ENCODE data around the gene LYPD6B. TPM values are rescaled to one million over a fixed set of nuclear protein-coding genes. Genes with fewer than 3 reads are reported as not detected.

LYPD6B gene
- total and polyA plus RNA-seq, 2 experiments from 2014 or later = 1.7 to 3.6 TPM

DNA sequence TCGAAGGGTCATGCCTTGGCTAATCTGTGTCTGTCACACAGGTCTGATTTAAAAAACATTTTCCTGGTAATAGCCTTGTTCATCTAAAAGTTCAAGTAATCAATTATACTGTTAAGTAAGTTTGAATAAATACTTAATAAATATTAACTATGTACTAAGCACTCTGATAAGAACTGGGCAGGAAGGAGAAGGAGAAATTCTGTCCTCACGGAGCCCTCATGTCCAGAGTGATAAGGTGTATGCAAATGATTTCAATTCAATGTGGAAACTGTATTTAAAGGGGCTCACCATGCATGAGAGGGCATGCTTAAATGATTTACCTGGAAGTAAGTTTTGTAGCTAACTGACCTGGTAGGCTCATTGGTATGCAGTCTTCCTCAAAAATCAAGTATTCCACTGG, 197.9 kb downstream of the LYPD6B start:
- DNase-seq (ENCODE audit: low spot score) (no peak), ATAC-seq (no peak)
- Mint-ChIP-seq H3K36me3 (ENCODE audit: low read depth) (no peaks in the 10 kb centered on the region), H3K27ac (no peak overlapping the region), H3K4me3 (no peak overlapping the region), H3K4me1 (no peaks in the 10 kb centered on the region; the same call in 2 of the 3 replicates), H3K27me3 (ENCODE audit: insufficient read depth, low read depth, poor library complexity) (peaks cover 5% of the 10 kb centered on the region), H3K9me3 (no peaks in the 10 kb centered on the region)
- Histone ChIP-seq H3K27me3 (ENCODE audit: insufficient read depth) (no peaks in the 10 kb centered on the region), H3K79me2 (replicated peaks; ENCODE audit: insufficient read depth) (no peaks in the 10 kb centered on the region), H3K4me3 (no peak overlapping the region), H3K9me2 (ENCODE audit: insufficient read depth) (no peaks in the 10 kb centered on the region), H3K4me1 (ENCODE audit: insufficient read depth) (no peaks in the 10 kb centered on the region), H3K4me2 (no peak overlapping the region), H4K20me1 (replicated peaks; ENCODE audit: insufficient read depth) (no peaks in the 10 kb centered on the region), H3K36me3 (ENCODE audit: insufficient read depth) (no peaks in the 10 kb centered on the region), H3K27ac (ENCODE audit: low read depth) (no peak overlapping the region), H3F3A (replicated peaks; ENCODE audit: low read depth) (no peaks in the 10 kb centered on the region), H2AFZ (peak overlapping the region; percentile 44; the same call in 1 of the 2 replicates)
- TF ChIP-seq EZH2phosphoT487 (IDR thresholded peaks at IDR 0.05; ENCODE audit: unreplicated experiment) (no peak), ZNF331 (CRISPR knock-in tag; IDR thresholded peaks at IDR 0.05; ENCODE audit: low read depth) (no peak), CREB1 (CRISPR knock-in tag; IDR thresholded peaks at IDR 0.05; ENCODE audit: low read depth) (no peak), JUNB (IDR thresholded peaks at IDR 0.05; ENCODE audit: unreplicated experiment) (no peak)
- TF ChIP-seq, protein P1, sequence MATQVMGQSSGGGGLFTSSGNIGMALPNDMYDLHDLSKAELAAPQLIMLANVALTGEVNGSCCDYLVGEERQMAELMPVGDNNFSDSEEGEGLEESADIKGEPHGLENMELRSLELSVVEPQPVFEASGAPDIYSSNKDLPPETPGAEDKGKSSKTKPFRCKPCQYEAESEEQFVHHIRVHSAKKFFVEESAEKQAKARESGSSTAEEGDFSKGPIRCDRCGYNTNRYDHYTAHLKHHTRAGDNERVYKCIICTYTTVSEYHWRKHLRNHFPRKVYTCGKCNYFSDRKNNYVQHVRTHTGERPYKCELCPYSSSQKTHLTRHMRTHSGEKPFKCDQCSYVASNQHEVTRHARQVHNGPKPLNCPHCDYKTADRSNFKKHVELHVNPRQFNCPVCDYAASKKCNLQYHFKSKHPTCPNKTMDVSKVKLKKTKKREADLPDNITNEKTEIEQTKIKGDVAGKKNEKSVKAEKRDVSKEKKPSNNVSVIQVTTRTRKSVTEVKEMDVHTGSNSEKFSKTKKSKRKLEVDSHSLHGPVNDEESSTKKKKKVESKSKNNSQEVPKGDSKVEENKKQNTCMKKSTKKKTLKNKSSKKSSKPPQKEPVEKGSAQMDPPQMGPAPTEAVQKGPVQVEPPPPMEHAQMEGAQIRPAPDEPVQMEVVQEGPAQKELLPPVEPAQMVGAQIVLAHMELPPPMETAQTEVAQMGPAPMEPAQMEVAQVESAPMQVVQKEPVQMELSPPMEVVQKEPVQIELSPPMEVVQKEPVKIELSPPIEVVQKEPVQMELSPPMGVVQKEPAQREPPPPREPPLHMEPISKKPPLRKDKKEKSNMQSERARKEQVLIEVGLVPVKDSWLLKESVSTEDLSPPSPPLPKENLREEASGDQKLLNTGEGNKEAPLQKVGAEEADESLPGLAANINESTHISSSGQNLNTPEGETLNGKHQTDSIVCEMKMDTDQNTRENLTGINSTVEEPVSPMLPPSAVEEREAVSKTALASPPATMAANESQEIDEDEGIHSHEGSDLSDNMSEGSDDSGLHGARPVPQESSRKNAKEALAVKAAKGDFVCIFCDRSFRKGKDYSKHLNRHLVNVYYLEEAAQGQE (IDR thresholded peaks at IDR 0.05; ENCODE audit: unreplicated experiment) = no peak
- TF ChIP-seq, protein P2, sequence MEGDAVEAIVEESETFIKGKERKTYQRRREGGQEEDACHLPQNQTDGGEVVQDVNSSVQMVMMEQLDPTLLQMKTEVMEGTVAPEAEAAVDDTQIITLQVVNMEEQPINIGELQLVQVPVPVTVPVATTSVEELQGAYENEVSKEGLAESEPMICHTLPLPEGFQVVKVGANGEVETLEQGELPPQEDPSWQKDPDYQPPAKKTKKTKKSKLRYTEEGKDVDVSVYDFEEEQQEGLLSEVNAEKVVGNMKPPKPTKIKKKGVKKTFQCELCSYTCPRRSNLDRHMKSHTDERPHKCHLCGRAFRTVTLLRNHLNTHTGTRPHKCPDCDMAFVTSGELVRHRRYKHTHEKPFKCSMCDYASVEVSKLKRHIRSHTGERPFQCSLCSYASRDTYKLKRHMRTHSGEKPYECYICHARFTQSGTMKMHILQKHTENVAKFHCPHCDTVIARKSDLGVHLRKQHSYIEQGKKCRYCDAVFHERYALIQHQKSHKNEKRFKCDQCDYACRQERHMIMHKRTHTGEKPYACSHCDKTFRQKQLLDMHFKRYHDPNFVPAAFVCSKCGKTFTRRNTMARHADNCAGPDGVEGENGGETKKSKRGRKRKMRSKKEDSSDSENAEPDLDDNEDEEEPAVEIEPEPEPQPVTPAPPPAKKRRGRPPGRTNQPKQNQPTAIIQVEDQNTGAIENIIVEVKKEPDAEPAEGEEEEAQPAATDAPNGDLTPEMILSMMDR (conservative IDR thresholded peaks at IDR 0.05; ENCODE audit: low read depth in 2 of 2) = no peak

DNA sequence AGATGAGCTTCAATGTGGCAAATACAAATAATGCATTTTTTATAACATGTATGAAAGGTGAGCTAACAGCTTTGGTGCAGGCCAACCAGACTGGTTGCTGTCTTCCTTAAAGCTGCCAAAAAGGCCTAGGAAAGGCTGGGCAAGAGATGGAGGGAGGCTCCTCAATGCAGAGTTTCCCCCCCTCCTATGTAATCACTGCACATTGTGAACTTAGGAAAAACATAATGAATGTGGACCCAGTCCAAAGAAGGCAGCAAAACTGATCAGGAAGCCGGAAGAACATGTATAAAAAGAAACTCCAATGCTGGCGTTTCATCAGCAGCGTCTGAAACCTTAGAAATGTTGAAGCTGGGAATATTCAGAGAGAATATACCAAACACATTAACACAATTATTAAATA, 207.7 kb downstream of the LYPD6B start:
- Histone ChIP-seq H3F3A (replicated peaks; ENCODE audit: low read depth) (no peaks in the 10 kb centered on the region), H3K27ac (ENCODE audit: low read depth) (no peak overlapping the region), H3K4me1 (ENCODE audit: insufficient read depth) (no peaks in the 10 kb centered on the region), H3K36me3 (ENCODE audit: insufficient read depth) (no peaks in the 10 kb centered on the region), H2AFZ (no peak overlapping the region), H4K20me1 (replicated peaks; ENCODE audit: insufficient read depth) (no peaks in the 10 kb centered on the region), H3K27me3 (ENCODE audit: insufficient read depth) (no peaks in the 10 kb centered on the region), H3K79me2 (replicated peaks; ENCODE audit: insufficient read depth) (no peaks in the 10 kb centered on the region), H3K4me2 (no peak overlapping the region), H3K4me3 (no peak overlapping the region), H3K9me2 (ENCODE audit: insufficient read depth) (0 out of 2 replicates have a peak, but pooled peaks cover 4% of the 10 kb centered on the region)
- H3K36me3 Mint-ChIP-seq (ENCODE audit: low read depth) = no peaks in the 10 kb centered on the region
- no peaks in the 10 kb centered on the region for H3K9me3 Mint-ChIP-seq
- DNase-seq (ENCODE audit: low spot score) (no peak), ATAC-seq (no peak)
- H3K4me1 Mint-ChIP-seq = peaks cover 3% of the 10 kb centered on the region; the same call in 2 of the 3 replicates
- no peak overlapping the region for H3K27ac Mint-ChIP-seq
- H3K4me3 Mint-ChIP-seq = no peak overlapping the region
- no peaks in the 10 kb centered on the region for H3K27me3 Mint-ChIP-seq (ENCODE audit: insufficient read depth, low read depth, poor library complexity)
- TF ChIP-seq ZNF331 (CRISPR knock-in tag; IDR thresholded peaks at IDR 0.05; ENCODE audit: low read depth) = no peak
- TF ChIP-seq STAT1 (IDR thresholded peaks at IDR 0.05; ENCODE audit: unreplicated experiment) = no peak
- TF ChIP-seq, protein P1 (IDR thresholded peaks at IDR 0.05; ENCODE audit: unreplicated experiment) = no peak
- no peak for TF ChIP-seq CREB1 (CRISPR knock-in tag; IDR thresholded peaks at IDR 0.05; ENCODE audit: low read depth)
- TF ChIP-seq JUNB (IDR thresholded peaks at IDR 0.05; ENCODE audit: unreplicated experiment) = no peak
- no peak for TF ChIP-seq POLR2AphosphoS5 (IDR thresholded peaks at IDR 0.05; ENCODE audit: low read depth)
- no peak for TF ChIP-seq EZH2phosphoT487 (IDR thresholded peaks at IDR 0.05; ENCODE audit: unreplicated experiment)
- TF ChIP-seq, protein P3, sequence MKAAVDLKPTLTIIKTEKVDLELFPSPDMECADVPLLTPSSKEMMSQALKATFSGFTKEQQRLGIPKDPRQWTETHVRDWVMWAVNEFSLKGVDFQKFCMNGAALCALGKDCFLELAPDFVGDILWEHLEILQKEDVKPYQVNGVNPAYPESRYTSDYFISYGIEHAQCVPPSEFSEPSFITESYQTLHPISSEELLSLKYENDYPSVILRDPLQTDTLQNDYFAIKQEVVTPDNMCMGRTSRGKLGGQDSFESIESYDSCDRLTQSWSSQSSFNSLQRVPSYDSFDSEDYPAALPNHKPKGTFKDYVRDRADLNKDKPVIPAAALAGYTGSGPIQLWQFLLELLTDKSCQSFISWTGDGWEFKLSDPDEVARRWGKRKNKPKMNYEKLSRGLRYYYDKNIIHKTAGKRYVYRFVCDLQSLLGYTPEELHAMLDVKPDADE (IDR thresholded peaks at IDR 0.05) = no peak
